Loucy (cell line): ENCODE results near the gene ACOT6.
"Not testable (repeated sequence)": the region's sequence is repeated elsewhere in the genome, so short reads cannot be mapped to it uniquely, and the experiment has no call there.

ENCODE experiments used
- EZH2phosphoT487 ChIP-seq: fragments of 200-600 bp; IDR thresholded peaks from 2 replicates; pipeline ENCODE4 v1.6.1; 2018; ENCODE audit warnings: antibody characterized with exemption, mild to moderate bottlenecking, moderate library complexity, borderline replicate concordance
- TF ChIP-seq, protein P1 (sequence below): fragments of 200-600 bp; sonication (generic); conservative IDR thresholded peaks from 2 replicates; pipeline ENCODE4 v1.5.1; 2014; ENCODE audit warnings: mild to moderate bottlenecking, antibody characterized with exemption, low read length

- TF ChIP-seq, protein P1, sequence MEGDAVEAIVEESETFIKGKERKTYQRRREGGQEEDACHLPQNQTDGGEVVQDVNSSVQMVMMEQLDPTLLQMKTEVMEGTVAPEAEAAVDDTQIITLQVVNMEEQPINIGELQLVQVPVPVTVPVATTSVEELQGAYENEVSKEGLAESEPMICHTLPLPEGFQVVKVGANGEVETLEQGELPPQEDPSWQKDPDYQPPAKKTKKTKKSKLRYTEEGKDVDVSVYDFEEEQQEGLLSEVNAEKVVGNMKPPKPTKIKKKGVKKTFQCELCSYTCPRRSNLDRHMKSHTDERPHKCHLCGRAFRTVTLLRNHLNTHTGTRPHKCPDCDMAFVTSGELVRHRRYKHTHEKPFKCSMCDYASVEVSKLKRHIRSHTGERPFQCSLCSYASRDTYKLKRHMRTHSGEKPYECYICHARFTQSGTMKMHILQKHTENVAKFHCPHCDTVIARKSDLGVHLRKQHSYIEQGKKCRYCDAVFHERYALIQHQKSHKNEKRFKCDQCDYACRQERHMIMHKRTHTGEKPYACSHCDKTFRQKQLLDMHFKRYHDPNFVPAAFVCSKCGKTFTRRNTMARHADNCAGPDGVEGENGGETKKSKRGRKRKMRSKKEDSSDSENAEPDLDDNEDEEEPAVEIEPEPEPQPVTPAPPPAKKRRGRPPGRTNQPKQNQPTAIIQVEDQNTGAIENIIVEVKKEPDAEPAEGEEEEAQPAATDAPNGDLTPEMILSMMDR = not testable (repeated sequence)
- not testable (repeated sequence) for TF ChIP-seq EZH2phosphoT487
Observed at GRCh38 chr14:73568886-73569184, 43.5 kb upstream of the ACOT6 start.
